Activated naive CD4-positive, alpha-beta T cell treated with anti-CD3 and anti-CD28 coated beads for 36 hours (primary cell): ENCODE results near the gene ZNF888. TPM values are rescaled to one million over a fixed set of nuclear protein-coding genes. Genes with fewer than 3 reads are reported as not detected.

Experiments used
- total RNA-seq, 2 experiments: library from RNA; stranded (reverse); gene quantifications; one replicate each; pipeline ENCODE4 v1.2.3, GENCODE V29; 2021

Gene ZNF888
- total RNA-seq, 2 experiments from 2014 or later: 4.1 to 4.3 TPM

Other genes with a start within 250 kb of the ZNF888 start
- gene ZNF611, start 188.4 kb downstream of the ZNF888 start, total RNA-seq: 10 to 100 TPM; 10.4 to 12.1 TPM
- 1 to 10 TPM; 4.8 to 4.9 TPM for gene ZNF600, start 136.6 kb downstream of the ZNF888 start, total RNA-seq
- 1 to 10 TPM; 7.1 to 8.9 TPM for gene ZNF28, start 101.8 kb downstream of the ZNF888 start, total RNA-seq
- gene ZNF468, start 65.8 kb downstream of the ZNF888 start, total RNA-seq: 1 to 10 TPM; 7.4 to 8.0 TPM
- 1 to 10 TPM; 4.2 to 4.6 TPM for gene ZNF320, start 25.8 kb downstream of the ZNF888 start, total RNA-seq
- 10 to 100 TPM; 10.4 to 10.7 TPM for gene ZNF816, start 39.5 kb upstream of the ZNF888 start, total RNA-seq
- gene ERVV-1, start 90.5 kb upstream of the ZNF888 start, total RNA-seq: not detected
- not detected for gene ERVV-2, start 121.3 kb upstream of the ZNF888 start, total RNA-seq
- 10 to 100 TPM; 23.5 to 25.2 TPM for gene ZNF160, start 180.0 kb upstream of the ZNF888 start, total RNA-seq
- gene ZNF415, start 209.5 kb upstream of the ZNF888 start, total RNA-seq: 1 to 10 TPM in 1 of 2 experiments, under 1 TPM in 1; 0.74 to 1.0 TPM
- 1 to 10 TPM; 3.7 TPM for gene ZNF347, start 235.6 kb upstream of the ZNF888 start, total RNA-seq